Islet of Langerhans (tissue), 1 donor: Measurements from ENCODE around the gene CNGA4.
"Not testable (repeated sequence)": the region's sequence is repeated elsewhere in the genome, so short reads cannot be mapped to it uniquely, and the experiment has no call there.

Experiments
- FAIRE-seq: peaks from one replicate; lab custom pipeline; 2011; peaks lifted over from hg19 to GRCh38; lab: Jason Lieb, UNC

Gene CNGA4

DNA sequence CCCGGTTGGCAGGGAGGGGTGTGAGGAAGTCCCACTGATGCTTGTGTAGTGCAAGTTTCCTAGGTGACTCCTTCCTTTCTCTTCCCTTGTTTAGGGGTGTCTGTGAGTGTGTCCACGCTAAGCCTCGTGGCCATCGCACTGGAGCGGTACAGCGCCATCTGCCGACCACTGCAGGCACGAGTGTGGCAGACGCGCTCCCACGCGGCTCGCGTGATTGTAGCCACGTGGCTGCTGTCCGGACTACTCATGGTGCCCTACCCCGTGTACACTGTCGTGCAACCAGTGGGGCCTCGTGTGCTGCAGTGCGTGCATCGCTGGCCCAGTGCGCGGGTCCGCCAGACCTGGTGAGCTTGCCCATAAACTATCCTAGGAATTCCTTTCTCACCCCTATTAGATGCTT is 31.1 kb downstream of the CNGA4 start:
- no peak for FAIRE-seq

DNA sequence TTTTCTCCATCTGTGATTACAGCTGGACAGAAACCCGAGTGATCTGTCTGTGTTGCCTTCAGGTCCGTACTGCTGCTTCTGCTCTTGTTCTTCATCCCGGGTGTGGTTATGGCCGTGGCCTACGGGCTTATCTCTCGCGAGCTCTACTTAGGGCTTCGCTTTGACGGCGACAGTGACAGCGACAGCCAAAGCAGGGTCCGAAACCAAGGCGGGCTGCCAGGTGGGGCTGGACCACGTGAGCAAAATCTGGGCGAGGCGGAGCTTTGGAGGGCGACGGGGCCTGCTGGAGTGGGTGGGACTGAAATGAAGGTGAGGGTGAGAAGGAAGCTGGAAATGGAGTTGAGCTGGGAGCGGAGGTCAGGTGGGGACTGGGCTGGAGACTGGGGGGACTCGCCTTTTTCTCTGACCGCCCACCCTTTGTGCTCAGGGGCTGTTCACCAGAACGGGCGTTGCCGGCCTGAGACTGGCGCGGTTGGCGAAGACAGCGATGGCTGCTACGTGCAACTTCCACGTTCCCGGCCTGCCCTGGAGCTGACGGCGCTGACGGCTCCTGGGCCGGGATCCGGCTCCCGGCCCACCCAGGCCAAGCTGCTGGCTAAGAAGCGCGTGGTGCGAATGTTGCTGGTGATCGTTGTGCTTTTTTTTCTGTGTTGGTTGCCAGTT is 31.8 kb downstream of the CNGA4 start:
- no peak for FAIRE-seq

DNA sequence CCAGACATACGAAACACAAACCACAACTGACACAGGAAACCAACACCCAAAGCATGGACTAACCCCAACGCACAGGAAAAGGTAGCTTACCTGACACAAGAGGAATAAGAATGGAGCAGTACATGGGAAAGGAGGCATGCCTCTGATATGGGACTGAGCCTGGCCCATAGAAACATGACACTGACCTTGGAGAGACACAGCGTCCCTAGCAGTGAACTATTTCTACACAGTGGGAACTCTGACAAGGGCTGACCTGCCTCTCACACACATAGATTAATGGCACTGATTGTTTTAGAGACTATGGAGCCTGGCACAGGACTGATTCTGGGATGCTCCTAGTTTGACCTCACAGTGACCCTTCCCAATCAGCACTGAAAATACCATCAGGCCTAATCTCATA is 32.7 kb downstream of the CNGA4 start:
- FAIRE-seq: no peak

DNA sequence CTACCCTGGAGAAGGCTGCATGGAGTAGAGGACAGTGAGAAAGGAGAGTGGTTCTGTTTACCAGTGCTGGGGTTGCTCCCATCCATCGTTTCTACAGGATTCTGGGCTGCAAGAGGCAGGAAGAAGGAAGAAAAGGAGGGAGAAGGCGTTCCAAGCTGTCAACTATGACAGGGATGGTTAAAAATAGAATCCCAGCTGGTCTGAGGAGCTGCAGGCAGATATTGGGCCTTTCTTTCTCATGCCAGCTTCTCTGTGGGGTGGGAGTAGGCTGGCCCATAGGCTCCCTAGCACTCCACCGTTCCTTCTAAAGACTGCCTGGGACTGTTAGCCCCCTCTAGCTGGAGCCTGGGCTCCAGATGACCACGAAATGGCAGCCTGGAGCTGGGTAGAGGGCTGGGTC is 34.3 kb downstream of the CNGA4 start:
- no peak for FAIRE-seq

DNA sequence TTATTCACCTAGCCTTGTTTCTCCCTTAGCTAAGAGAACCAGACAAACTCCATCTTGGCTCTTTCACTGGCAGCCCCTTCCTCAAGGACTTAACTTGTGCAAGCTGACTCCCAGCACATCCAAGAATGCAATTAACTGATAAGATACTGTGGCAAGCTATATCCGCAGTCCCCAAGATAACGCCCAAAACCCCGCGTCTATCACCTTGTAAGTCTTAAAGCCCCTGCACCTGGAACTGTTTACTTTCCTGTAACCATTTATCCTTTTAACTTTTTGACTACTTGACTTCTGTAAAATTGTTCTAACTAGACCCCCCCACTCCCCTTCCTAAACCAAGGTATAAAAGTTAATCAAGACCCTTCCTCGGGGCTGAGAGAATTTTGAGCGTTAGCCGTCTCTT is 41.9 kb downstream of the CNGA4 start:
- FAIRE-seq: not testable (repeated sequence)

DNA sequence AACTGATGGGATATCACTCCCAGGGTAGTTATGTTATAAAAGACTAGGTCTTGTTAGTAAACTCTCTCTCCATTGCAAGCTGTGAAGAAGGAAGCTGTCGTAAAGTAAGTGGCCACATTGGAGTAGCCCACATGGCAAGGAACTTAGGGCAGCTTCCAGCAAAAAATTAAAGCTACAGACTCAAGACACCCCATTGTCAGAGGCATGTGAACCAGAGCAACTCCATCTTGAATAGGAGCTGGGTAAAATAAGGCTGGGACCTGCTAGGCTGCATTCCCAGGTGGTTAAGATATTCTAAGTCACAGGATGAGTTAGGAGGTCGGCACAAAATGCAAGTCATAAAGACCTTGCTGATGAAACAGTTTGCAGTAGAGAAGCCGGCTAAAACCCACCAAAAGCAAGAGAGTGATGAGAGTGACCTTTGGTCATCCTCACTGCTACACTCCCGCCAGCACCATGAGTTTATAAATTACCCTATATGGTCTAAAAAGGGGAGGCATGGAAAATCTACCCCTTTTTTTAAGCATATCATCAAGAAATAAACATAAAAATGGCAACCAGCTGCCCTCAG is 44.6 kb downstream of the CNGA4 start:
- no peak for FAIRE-seq

DNA sequence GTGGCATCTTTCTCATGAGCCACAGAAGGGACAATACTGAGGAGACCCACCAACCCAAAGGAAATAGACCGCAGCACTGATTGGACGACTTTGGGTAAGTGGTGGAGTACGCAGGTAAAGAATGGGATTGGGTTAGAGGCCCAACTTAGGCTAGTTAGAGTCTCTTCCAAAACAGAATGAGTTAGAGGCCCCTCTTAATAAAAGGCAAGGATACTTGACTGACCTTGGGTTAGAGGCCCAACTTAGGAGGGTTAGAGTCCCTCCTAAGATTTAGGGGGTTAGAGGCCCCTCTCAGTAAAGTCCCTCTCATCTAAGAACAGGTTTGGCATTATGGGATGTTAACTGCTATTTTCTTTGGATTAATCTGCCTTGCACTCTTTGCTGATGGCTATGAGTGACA is 45.4 kb downstream of the CNGA4 start:
- FAIRE-seq: no peak

DNA sequence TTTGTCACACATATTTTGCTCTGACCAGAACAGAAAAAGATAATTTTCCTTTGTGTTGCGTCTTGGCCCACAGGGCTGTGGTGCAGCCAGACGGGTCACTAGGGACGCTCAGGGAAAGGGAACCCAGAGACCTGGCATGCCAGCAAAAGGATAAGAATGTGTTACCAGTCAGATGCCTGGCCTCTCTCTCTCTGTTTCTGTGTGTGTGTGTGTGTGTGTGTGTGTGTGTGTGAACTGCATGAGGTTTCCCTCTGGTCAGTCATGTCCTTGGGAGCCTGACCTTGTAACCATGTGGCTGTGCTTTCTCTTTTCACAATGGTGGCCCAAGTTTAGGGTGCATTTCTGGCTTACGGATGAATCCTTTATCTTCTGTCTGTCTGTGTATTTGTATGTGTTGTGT is 46.1 kb downstream of the CNGA4 start:
- no peak for FAIRE-seq
